PC-3 (cell line): Measurements from ENCODE around the gene CIZ1.

Source experiments
- CTCF ChIP-seq: fragments of 300-600 bp; sonication (generic); conservative IDR thresholded peaks from 2 replicates; pipeline ENCODE4 v1.5.1; 2017; ENCODE audit warnings: antibody characterized with exemption, low read depth, mild to moderate bottlenecking, low read length
- EZH2phosphoT487 ChIP-seq: fragments of 300-600 bp; sonication (generic); IDR thresholded peaks from 2 replicates; pipeline ENCODE4 v1.6.1; 2018; ENCODE audit warnings: mild to moderate bottlenecking, antibody characterized with exemption, low read length, borderline replicate concordance

- TF ChIP-seq CTCF: no peak
- TF ChIP-seq EZH2phosphoT487: no peak
Observed at GRCh38 chr9:128203707-128204551, 12.6 kb upstream of the CIZ1 start.
